Endothelial cell of umbilical vein (primary cell): ENCODE results near the gene KAZN. TPM values are rescaled to one million over a fixed set of nuclear protein-coding genes. Genes with fewer than 3 reads are reported as not detected.

ENCODE experiments used
- BruUV-seq: library from RNA; stranded (reverse); fragments of 400-500 nt; replicated peaks from 2 replicates; lab custom pipeline; 2021; lab: Mats Ljungman, UMichigan
- CTCF ChIA-PET: fragments of 300-600, 350-600 bp; sonication (Branson Sonifier 250); formaldehyde crosslinking; loops from one replicate; lab custom pipeline; 2021; ENCODE audit warnings: antibody characterized with exemption, inconsistent platforms; lab: Charles Lee
- POLR2A ChIA-PET: fragments of 300-600, 350-600 bp; sonication (Branson Sonifier 250); formaldehyde crosslinking; loops from one replicate; lab custom pipeline; 2021; ENCODE audit warnings: antibody characterized with exemption, inconsistent platforms; lab: Charles Lee
- DNase-seq: peaks from one replicate; pipeline ENCODE4 v3.0.0-alpha.2; 2011; ENCODE audit warnings: low read depth, low spot score
- FAIRE-seq: peaks from 2 replicates; lab custom pipeline; 2011; peaks lifted over from hg19 to GRCh38; lab: Jason Lieb, UNC
- H2AFZ ChIP-seq: 2 replicates; pipeline ENCODE4 v1.6.0; 2012; ENCODE audit warnings: low read depth, low read length, control low read depth, inconsistent platforms
- H3K27ac ChIP-seq: 2 replicates; pipeline ENCODE4 v1.5.1; 2011; ENCODE audit warnings: low read depth, mild to moderate bottlenecking, control low read depth, low read length, moderate library complexity; ENCODE audit not compliant: insufficient read depth
- H3K27me3 ChIP-seq, 2 experiments: 2 replicates each; pipeline versions ENCODE4 v1.6.0 to v1.6.1; 2011; ENCODE audit warnings: low read length in 2 of 2, mixed read lengths in 1 of 2; ENCODE audit not compliant: control insufficient read depth in 2 of 2, insufficient read depth in 2 of 2
- H3K36me3 ChIP-seq, 2 experiments: 2 replicates in 1 of 2; 3 replicates in 1 of 2; pipeline ENCODE4 v1.5.1; 2011; ENCODE audit warnings: low read length in 2 of 2, mild to moderate bottlenecking in 1 of 2, moderate library complexity in 1 of 2; ENCODE audit not compliant: control insufficient read depth in 2 of 2, insufficient read depth in 2 of 2; ENCODE audit errors: extremely low read depth in 1 of 2
- H3K4me1 ChIP-seq: 3 replicates; pipeline ENCODE4 v1.5.1; 2011; ENCODE audit warnings: mild to moderate bottlenecking, low read length; ENCODE audit not compliant: control insufficient read depth, insufficient read depth; ENCODE audit errors: extremely low read depth
- H3K4me2 ChIP-seq: 2 replicates; pipeline ENCODE4 v1.6.1; 2011; ENCODE audit warnings: low read length, control low read depth, mixed read lengths; ENCODE audit not compliant: insufficient read depth
- H3K4me3 ChIP-seq, 3 experiments: fragments of 200-600 bp in 1 of 3; sonication (generic), shearing (Covaris generic) in 1 of 3; replicated peaks in 1 of 3; 2 replicates each; pipeline ENCODE4 v1.5.1; 2011 to 2016; ENCODE audit warnings: control low read depth in 3 of 3, low read length in 3 of 3, mild to moderate bottlenecking in 2 of 3, inconsistent platforms in 1 of 3, low read depth in 1 of 3, moderate library complexity in 1 of 3; ENCODE audit not compliant: insufficient read depth in 1 of 3
- H3K79me2 ChIP-seq: 2 replicates; pipeline ENCODE4 v1.6.0; 2012; ENCODE audit warnings: low read length, inconsistent platforms; ENCODE audit not compliant: control insufficient read depth, insufficient read depth
- H3K9ac ChIP-seq: replicated peaks from 2 replicates; pipeline ENCODE3; 2011; ENCODE audit warnings: low read length, control low read depth; ENCODE audit not compliant: insufficient read depth; ENCODE audit errors: extremely low read depth
- H3K9me1 ChIP-seq: replicated peaks from 3 replicates; pipeline ENCODE4 v1.6.0; 2011; ENCODE audit warnings: mild to moderate bottlenecking, low read length; ENCODE audit not compliant: control insufficient read depth, insufficient read depth; ENCODE audit errors: extremely low read depth
- H3K9me3 ChIP-seq: replicated peaks from 2 replicates; pipeline ENCODE4 v1.5.1; 2012; ENCODE audit warnings: low read length, inconsistent platforms; ENCODE audit not compliant: control insufficient read depth, insufficient read depth
- H4K20me1 ChIP-seq: replicated peaks from 2 replicates; pipeline ENCODE3; 2011; ENCODE audit warnings: mild to moderate bottlenecking, low read length; ENCODE audit not compliant: control insufficient read depth, insufficient read depth; ENCODE audit errors: extremely low read depth
- CTCF ChIP-seq, 2 donors: IDR thresholded peaks; 1 replicate in 1 of 2; 2 replicates in 1 of 2; pipeline ENCODE4 v1.5.1; 2011; ENCODE audit warnings: low read length in 2 of 2, mild to moderate bottlenecking in 2 of 2, moderate library complexity in 2 of 2, control low read depth in 1 of 2, inconsistent platforms in 1 of 2, low read depth in 1 of 2; ENCODE audit not compliant: insufficient read depth in 1 of 2; ENCODE audit errors: extremely low read depth in 1 of 2
- EZH2 ChIP-seq: IDR thresholded peaks from 2 replicates; pipeline ENCODE4 v1.6.1; 2012; ENCODE audit warnings: borderline replicate concordance, low read depth, mild to moderate bottlenecking, moderate library complexity, low read length, inconsistent platforms; ENCODE audit not compliant: severe bottlenecking
- FOS ChIP-seq: IDR thresholded peaks from 2 replicates; pipeline ENCODE4 v1.6.1; 2011; ENCODE audit warnings: mild to moderate bottlenecking, low read length, moderate library complexity, borderline replicate concordance; ENCODE audit not compliant: insufficient read depth
- GATA2 ChIP-seq: IDR thresholded peaks from 2 replicates; pipeline ENCODE4 v1.7.0; 2011; ENCODE audit warnings: low read depth, mild to moderate bottlenecking, moderate library complexity, mixed read lengths, low read length; ENCODE audit not compliant: insufficient read length, insufficient read depth
- JUN ChIP-seq: IDR thresholded peaks from 2 replicates; pipeline ENCODE4 v1.6.1; 2011; ENCODE audit warnings: borderline replicate concordance, low read depth; ENCODE audit not compliant: insufficient read length, insufficient read depth
- MAX ChIP-seq: IDR thresholded peaks from 2 replicates; pipeline ENCODE4 v1.6.1; 2011; ENCODE audit not compliant: insufficient read depth, insufficient read length
- MYC ChIP-seq: IDR thresholded peaks from one replicate; pipeline ENCODE4 v1.6.1; 2011; ENCODE audit warnings: mild to moderate bottlenecking, low read depth, low read length
- POLR2A ChIP-seq: IDR thresholded peaks from 2 replicates; pipeline ENCODE4 v1.6.1; 2012; ENCODE audit warnings: low read depth, mild to moderate bottlenecking, control low read depth, low read length
- POLR2AphosphoS5 ChIP-seq: IDR thresholded peaks from 2 replicates; pipeline ENCODE4 v1.6.1; 2012; ENCODE audit warnings: low read depth, mild to moderate bottlenecking, control low read depth, low read length, moderate library complexity; ENCODE audit not compliant: insufficient read depth
- dilution Hi-C: fragments of 300-500 bp; cut with MboI; formaldehyde crosslinking; loops from one replicate; pipeline ENCODE4 v1.15.0; 2019; ENCODE audit warnings: low sequenced_read_pairs; ENCODE audit not compliant: extremely low pct_ligation_motif_present
- intact Hi-C: fragments of 100-400 bp; cut with micrococcal nuclease; formaldehyde crosslinking; loops from one replicate; pipeline ENCODE4 v1.10.0; 2022
- polyA plus RNA-seq, 4 experiments: library from polyadenylated mRNA; depleted of rRNA in 3 of 4; stranded (reverse) in 3 of 4; unstranded in 1 of 4; fragments of >200 nt; gene quantifications; 2 replicates each; pipeline versions ENCODE4 v1.2.1 to v1.2.3, GENCODE V29; 2011 to 2012; ENCODE audit warnings: missing spikeins in 1 of 4
- total RNA-seq: library from RNA; stranded (reverse); gene quantifications from 2 replicates; pipeline ENCODE4 v1.2.3, GENCODE V29; 2021

The KAZN gene
- total and polyA plus RNA-seq, 2 donors (not counting 3 experiments of a cell fraction or from before 2014, with no cell fraction given): 1.6 to 5.8 TPM

GRCh38 chr1:15081102-15081501 is 482.6 kb downstream of the KAZN start:
- intact Hi-C loops: no loop called here
- no peak for TF ChIP-seq GATA2
- no peak for TF ChIP-seq MAX
- no peak for TF ChIP-seq POLR2AphosphoS5
- no peak for TF ChIP-seq EZH2
- no peak for TF ChIP-seq FOS
- TF ChIP-seq MYC: no peak
- TF ChIP-seq POLR2A: no peak
- TF ChIP-seq CTCF (IDR thresholded peaks at IDR 0.05; ENCODE audit: extremely low read depth in 1 of 2, insufficient read depth in 1 of 2, low read depth in 1 of 2, low read length in 2 of 2): no peak
- TF ChIP-seq JUN: no peak
- H3K4me3 ChIP-seq: no peak overlapping the region
- no TSS peak for BruUV-seq
- CTCF ChIA-PET: interaction anchor here (0.8 kb wide), 1 partner anchor 8 kb away, joined by 3 read pairs; no protein-coding TSS in a partner anchor
- DNase-seq (no peak), FAIRE-seq (no peak)
- H3K36me3 ChIP-seq: no peaks in the 10 kb centered on the region
- no peaks in the 10 kb centered on the region for H4K20me1 ChIP-seq
- dilution Hi-C loops: no loop called here
- H3K9me3 ChIP-seq: no peaks in the 10 kb centered on the region
- H3K27me3 ChIP-seq: no peaks in the 10 kb centered on the region
- no peak overlapping the region for H2AFZ ChIP-seq
- no peaks in the 10 kb centered on the region for H3K9me1 ChIP-seq
- no peak overlapping the region for H3K4me2 ChIP-seq
- no peaks in the 10 kb centered on the region for H3K4me1 ChIP-seq
- H3K9ac ChIP-seq: no peak overlapping the region
- no peaks in the 10 kb centered on the region for H3K79me2 ChIP-seq
- H3K27ac ChIP-seq: no peak overlapping the region
- POLR2A ChIA-PET: no interaction called here
